Measurements from ENCODE around the gene TRMT112.
"Not testable (repeated sequence)": the region's sequence is repeated elsewhere in the genome, so short reads cannot be mapped to it uniquely, and the experiment has no call there.

Gene TRMT112

GRCh38 chr11:64334764-64335735 is 17.7 kb upstream of the TRMT112 start:
- Histone ChIP-seq H3K9ac (ENCODE audit: low read length) (no peak overlapping the region), H3K4me1 (ENCODE audit: control insufficient read depth, insufficient read depth, low read length) (no peaks in the 10 kb centered on the region), H3K27ac (ENCODE audit: low read depth, low read length) (no peak overlapping the region), H3K36me3 (ENCODE audit: control insufficient read depth, insufficient read depth, low read length) (no peaks in the 10 kb centered on the region), H3K4me3 (ENCODE audit: low read length) (no peak overlapping the region), H3K27me3 (ENCODE audit: control insufficient read depth, insufficient read depth, low read length) (no peaks in the 10 kb centered on the region)

DNA sequence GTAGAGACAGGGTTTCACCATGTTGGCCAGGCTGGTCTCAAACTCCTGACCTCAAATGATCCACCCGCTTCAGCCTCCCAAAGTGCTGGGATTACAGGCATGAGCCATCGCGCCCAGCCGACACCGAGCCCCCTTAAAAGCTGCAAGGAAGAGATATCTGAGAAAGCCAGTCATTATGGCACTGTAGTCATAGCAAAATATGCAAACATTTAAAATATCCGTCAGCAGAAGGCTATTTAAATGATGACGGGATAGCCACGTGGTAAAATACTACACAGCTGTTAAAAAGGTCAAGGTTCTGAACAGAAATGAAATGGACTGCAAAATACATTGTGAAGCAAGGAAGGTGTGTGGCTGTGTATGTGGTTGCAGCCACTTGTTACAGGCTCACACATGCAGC is 16.2 kb upstream of the TRMT112 start:
- H3K9ac ChIP-seq (ENCODE audit: low read length), result no peak overlapping the region
- H3K4me1 ChIP-seq (ENCODE audit: control insufficient read depth, insufficient read depth, low read length), result no peaks in the 10 kb centered on the region
- H3K36me3 ChIP-seq (ENCODE audit: control insufficient read depth, insufficient read depth, low read length), result no peaks in the 10 kb centered on the region
- H3K27me3 ChIP-seq (ENCODE audit: control insufficient read depth, insufficient read depth, low read length), result no peaks in the 10 kb centered on the region
- H3K4me3 ChIP-seq (ENCODE audit: low read length), result no peak overlapping the region
- no peak overlapping the region for H3K27ac ChIP-seq (ENCODE audit: low read depth, low read length)

DNA sequence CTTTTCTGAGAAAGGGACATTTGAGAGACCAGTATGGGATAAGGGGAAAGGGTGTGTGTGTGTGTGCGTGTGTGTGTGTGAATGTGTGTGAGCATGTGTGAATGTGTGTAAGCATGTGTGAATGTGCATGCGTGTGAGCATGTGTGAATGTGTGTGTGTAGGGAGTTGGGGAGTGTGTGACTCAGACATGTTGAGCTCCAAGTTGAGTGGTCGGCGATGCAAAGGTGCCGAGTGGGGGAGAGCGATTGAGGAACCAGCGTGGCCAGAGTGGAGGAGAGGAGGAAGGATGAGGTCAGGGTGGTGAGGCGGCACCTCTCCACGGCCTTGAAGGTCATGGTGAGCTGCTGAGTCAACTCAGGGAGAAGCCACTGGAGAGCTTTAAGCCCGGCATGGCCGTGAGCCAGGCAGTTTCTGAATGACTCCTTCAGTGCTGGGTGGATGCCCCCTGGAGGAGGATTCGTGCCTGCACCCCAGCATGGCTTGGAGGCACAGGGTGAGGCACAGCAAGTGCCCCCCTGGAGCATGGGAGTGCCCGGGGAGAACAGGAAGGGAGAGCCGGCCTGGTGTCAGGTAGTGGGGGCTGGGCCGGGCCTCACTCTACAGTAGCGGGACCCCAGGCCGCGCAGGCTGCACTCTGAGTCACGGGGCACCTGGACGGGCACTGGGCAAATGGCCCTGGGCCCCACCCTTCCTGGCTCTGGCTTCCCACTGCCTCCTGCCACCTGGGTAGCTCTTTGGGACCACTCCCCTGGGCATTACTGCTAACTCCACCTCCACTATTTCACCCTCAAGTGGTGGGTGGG is 14.4 kb upstream of the TRMT112 start:
- H3K4me3 ChIP-seq (ENCODE audit: low read length), result peak overlapping the region; percentile 2
- H3K4me1 ChIP-seq (ENCODE audit: control insufficient read depth, insufficient read depth, low read length), result no peaks in the 10 kb centered on the region
- H3K9ac ChIP-seq (ENCODE audit: low read length), result no peak overlapping the region
- no peak overlapping the region for H3K27ac ChIP-seq (ENCODE audit: low read depth, low read length)
- no peaks in the 10 kb centered on the region for H3K27me3 ChIP-seq (ENCODE audit: control insufficient read depth, insufficient read depth, low read length)
- H3K36me3 ChIP-seq (ENCODE audit: control insufficient read depth, insufficient read depth, low read length), result no peaks in the 10 kb centered on the region

DNA sequence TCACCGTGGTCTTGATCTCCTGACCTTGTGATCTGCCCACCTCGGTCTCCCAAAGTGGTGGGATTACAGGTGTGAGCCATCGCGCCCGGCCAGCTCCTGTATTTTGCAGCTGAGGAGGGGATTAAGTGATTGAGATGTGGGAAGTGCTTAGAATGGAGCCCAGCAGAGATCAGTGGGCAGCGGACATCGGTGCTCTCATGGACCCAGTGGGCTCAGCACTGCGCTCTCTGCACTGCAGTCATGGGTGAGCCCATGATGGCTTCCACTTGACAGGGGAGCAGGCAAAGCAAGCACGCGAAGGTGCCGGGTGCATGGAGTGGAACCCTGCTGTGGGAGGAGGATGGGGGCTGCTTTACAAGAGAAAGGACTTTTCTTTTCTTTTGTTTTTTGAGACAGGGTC is 13.5 kb upstream of the TRMT112 start:
- Histone ChIP-seq H3K27ac (ENCODE audit: low read depth, low read length) (no peak overlapping the region), H3K4me3 (ENCODE audit: low read length) (no peak overlapping the region), H3K4me1 (ENCODE audit: control insufficient read depth, insufficient read depth, low read length) (no peaks in the 10 kb centered on the region), H3K9ac (ENCODE audit: low read length) (no peak overlapping the region), H3K27me3 (ENCODE audit: control insufficient read depth, insufficient read depth, low read length) (no peaks in the 10 kb centered on the region), H3K36me3 (ENCODE audit: control insufficient read depth, insufficient read depth, low read length) (no peaks in the 10 kb centered on the region)

GRCh38 chr11:64327993-64328392 is 10.6 kb upstream of the TRMT112 start:
- no peak overlapping the region for H3K27ac ChIP-seq (ENCODE audit: low read depth, low read length)

DNA sequence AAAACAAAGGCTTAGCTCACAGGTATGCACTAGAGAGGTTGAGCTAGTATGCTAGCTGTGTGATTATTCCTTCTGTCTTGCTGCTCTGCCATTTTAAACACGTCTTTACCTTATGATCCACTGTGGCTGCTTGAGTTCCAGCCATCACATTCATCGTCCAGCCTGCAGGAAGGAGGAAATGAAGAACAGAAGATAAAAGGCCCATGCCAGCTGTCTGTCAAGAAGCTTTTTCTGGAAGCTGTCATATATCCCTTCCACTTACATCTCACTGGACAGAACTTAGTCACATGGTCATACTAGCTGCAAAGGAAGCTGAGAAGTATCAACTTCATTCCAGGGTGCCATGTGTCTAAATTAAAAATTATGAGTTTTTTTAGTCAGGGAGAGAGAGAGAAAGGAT is 10.0 kb upstream of the TRMT112 start:
- H3K9ac ChIP-seq (ENCODE audit: low read length), result no peak overlapping the region

More at GRCh38 chr11:64327993-64328392, 10.6 kb upstream of the TRMT112 start:
- H3K36me3 ChIP-seq (ENCODE audit: control insufficient read depth, insufficient read depth, low read length), result no peaks in the 10 kb centered on the region
- no peaks in the 10 kb centered on the region for H3K4me1 ChIP-seq (ENCODE audit: control insufficient read depth, insufficient read depth, low read length)
- H3K4me3 ChIP-seq (ENCODE audit: low read length), result no peak overlapping the region
- H3K27me3 ChIP-seq (ENCODE audit: control insufficient read depth, insufficient read depth, low read length), result no peaks in the 10 kb centered on the region
- no peak overlapping the region for H3K9ac ChIP-seq (ENCODE audit: low read length)

DNA sequence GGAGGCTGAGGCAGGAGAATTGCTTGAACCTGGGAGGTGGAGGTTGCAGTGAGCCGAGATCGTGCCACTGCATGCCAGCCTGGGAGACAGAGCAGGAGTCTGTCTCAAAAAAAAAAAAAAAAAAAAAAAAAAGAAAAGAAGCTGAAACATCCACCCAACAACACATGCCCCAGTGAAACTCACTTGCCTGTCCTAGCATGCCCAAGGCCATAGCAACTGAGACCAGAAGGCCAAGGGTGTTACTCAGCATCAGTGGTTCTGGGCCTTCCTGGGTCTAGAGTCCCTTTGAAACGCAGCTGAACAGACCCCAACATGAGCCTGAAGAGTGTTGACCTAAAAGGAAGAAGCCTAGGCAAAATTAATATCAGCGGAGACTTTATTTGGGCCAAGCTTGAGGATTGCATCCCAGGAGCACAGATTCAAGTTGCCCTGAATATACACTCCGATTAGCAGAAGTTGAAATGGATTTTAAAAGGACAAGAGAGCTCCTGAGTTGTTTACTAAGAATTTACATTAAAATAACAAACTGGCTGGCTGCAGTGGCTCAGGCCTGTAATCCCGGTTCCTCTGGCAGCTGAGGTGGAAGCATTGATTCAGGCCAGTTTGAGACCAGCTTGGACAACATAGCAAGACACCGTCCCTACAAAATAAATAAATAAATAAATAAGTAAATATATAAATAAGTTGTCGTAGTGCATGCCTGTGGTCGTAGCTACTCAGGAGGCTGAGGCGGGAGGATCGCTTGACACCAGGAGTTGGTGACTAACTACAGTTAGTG is 7.5 kb upstream of the TRMT112 start:
- Histone ChIP-seq H3K27ac (ENCODE audit: low read depth, low read length) (no peak overlapping the region), H3K36me3 (ENCODE audit: control insufficient read depth, insufficient read depth, low read length) (peaks cover 8% of the 10 kb centered on the region), H3K4me1 (ENCODE audit: control insufficient read depth, insufficient read depth, low read length) (no peaks in the 10 kb centered on the region), H3K27me3 (ENCODE audit: control insufficient read depth, insufficient read depth, low read length) (no peaks in the 10 kb centered on the region), H3K4me3 (ENCODE audit: low read length) (no peak overlapping the region), H3K9ac (ENCODE audit: low read length) (no peak overlapping the region)

More for the DNA sequence above, 10.0 kb upstream of the TRMT112 start:
- Histone ChIP-seq H3K27me3 (ENCODE audit: control insufficient read depth, insufficient read depth, low read length) (no peaks in the 10 kb centered on the region), H3K36me3 (ENCODE audit: control insufficient read depth, insufficient read depth, low read length) (peaks cover 3% of the 10 kb centered on the region), H3K4me1 (ENCODE audit: control insufficient read depth, insufficient read depth, low read length) (no peaks in the 10 kb centered on the region), H3K27ac (ENCODE audit: low read depth, low read length) (no peak overlapping the region), H3K4me3 (ENCODE audit: low read length) (no peak overlapping the region)

- H3K4me3 ChIP-seq (ENCODE audit: low read length); H3K27me3 ChIP-seq (ENCODE audit: control insufficient read depth, insufficient read depth, low read length); H3K4me1 ChIP-seq (ENCODE audit: control insufficient read depth, insufficient read depth, low read length); H3K36me3 ChIP-seq (ENCODE audit: control insufficient read depth, insufficient read depth, low read length); H3K27ac ChIP-seq (ENCODE audit: low read depth, low read length); H3K9ac ChIP-seq (ENCODE audit: low read length): not testable (repeated sequence)
Observed at GRCh38 chr11:64323984-64324383, 6.6 kb upstream of the TRMT112 start.

DNA sequence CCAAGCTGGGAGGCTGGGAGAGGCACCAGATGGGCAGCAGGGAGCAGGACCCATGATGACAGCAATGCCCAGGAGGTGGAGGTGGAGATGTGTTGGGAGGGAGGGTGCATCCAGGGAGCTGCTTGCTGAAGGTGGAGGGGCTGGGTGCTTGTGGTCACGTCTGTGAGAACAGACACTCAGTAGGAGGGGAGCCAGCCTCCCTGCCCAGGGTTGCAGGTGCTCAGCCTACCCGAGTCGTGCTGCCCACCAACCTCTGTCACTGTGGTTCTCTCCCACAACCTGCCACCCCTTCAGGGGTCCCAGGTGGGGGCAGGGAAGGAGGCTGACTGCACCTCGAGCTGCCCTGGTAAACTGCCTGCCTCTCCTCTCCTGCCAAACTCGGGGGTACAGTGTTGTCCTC is 6.0 kb upstream of the TRMT112 start:
- no peak overlapping the region for H3K4me3 ChIP-seq (ENCODE audit: low read length)
- H3K4me1 ChIP-seq (ENCODE audit: control insufficient read depth, insufficient read depth, low read length), result peaks cover 4% of the 10 kb centered on the region
- H3K27ac ChIP-seq (ENCODE audit: low read depth, low read length), result no peak overlapping the region

GRCh38 chr11:64322925-64323260 is 5.5 kb upstream of the TRMT112 start:
- Histone ChIP-seq H3K27me3 (ENCODE audit: control insufficient read depth, insufficient read depth, low read length) (no peaks in the 10 kb centered on the region), H3K36me3 (ENCODE audit: control insufficient read depth, insufficient read depth, low read length) (peaks cover 8% of the 10 kb centered on the region), H3K9ac (ENCODE audit: low read length) (no peak overlapping the region), H3K4me1 (ENCODE audit: control insufficient read depth, insufficient read depth, low read length) (peaks cover 4% of the 10 kb centered on the region), H3K27ac (ENCODE audit: low read depth, low read length) (no peak overlapping the region), H3K4me3 (ENCODE audit: low read length) (no peak overlapping the region)

More for the DNA sequence above, 6.0 kb upstream of the TRMT112 start:
- H3K36me3 ChIP-seq (ENCODE audit: control insufficient read depth, insufficient read depth, low read length), result peaks cover 8% of the 10 kb centered on the region
- no peaks in the 10 kb centered on the region for H3K27me3 ChIP-seq (ENCODE audit: control insufficient read depth, insufficient read depth, low read length)
- H3K9ac ChIP-seq (ENCODE audit: low read length), result no peak overlapping the region

DNA sequence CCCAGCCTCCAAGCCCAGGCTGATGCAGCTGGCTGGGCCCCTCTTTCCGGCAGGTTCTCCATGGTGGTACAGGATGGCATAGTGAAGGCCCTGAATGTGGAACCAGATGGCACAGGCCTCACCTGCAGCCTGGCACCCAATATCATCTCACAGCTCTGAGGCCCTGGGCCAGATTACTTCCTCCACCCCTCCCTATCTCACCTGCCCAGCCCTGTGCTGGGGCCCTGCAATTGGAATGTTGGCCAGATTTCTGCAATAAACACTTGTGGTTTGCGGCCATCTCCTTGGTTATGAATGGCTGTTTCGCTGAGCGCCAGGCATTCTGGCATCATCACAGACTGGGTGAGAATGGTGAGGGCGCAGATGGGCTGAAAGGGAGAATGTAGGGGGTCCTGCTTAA is 4.2 kb upstream of the TRMT112 start:
- Histone ChIP-seq H3K9ac (ENCODE audit: low read length) (no peak overlapping the region), H3K27ac (ENCODE audit: low read depth, low read length) (no peak overlapping the region)

GRCh38 chr11:64321026-64321425 is 3.7 kb upstream of the TRMT112 start:
- Histone ChIP-seq H3K9ac (ENCODE audit: low read length) (no peak overlapping the region), H3K4me1 (ENCODE audit: control insufficient read depth, insufficient read depth, low read length) (peaks cover 4% of the 10 kb centered on the region), H3K36me3 (ENCODE audit: control insufficient read depth, insufficient read depth, low read length) (peaks cover 8% of the 10 kb centered on the region), H3K27ac (ENCODE audit: low read depth, low read length) (no peak overlapping the region), H3K27me3 (ENCODE audit: control insufficient read depth, insufficient read depth, low read length) (no peaks in the 10 kb centered on the region), H3K4me3 (ENCODE audit: low read length) (no peak overlapping the region)

More for the DNA sequence above, 4.2 kb upstream of the TRMT112 start:
- peaks cover 4% of the 10 kb centered on the region for H3K4me1 ChIP-seq (ENCODE audit: control insufficient read depth, insufficient read depth, low read length)
- H3K4me3 ChIP-seq (ENCODE audit: low read length), result no peak overlapping the region
- no peaks in the 10 kb centered on the region for H3K27me3 ChIP-seq (ENCODE audit: control insufficient read depth, insufficient read depth, low read length)
- H3K36me3 ChIP-seq (ENCODE audit: control insufficient read depth, insufficient read depth, low read length), result peaks cover 8% of the 10 kb centered on the region

Data from rectal smooth muscle tissue (tissue), 1 donor.